Fibroblast of lung (primary cell): ENCODE measurements around the gene USP14. TPM values are rescaled to one million over a fixed set of nuclear protein-coding genes. Genes with fewer than 3 reads are reported as not detected.

Experiments
- DNase-seq, 2 donors: peaks; one replicate each; pipeline versions ENCODE4 v3.0.0 to v3.0.0-alpha.2; 2010; ENCODE audit warnings: low read depth in 2 of 2
- H2AFZ ChIP-seq: 2 replicates; pipeline ENCODE4 v1.5.1; 2012; ENCODE audit warnings: low read length, control low read depth, inconsistent platforms
- H3K27ac ChIP-seq: 2 replicates; pipeline ENCODE4 v1.5.1; 2011; ENCODE audit warnings: low read length, control low read depth; ENCODE audit not compliant: insufficient read depth
- H3K27me3 ChIP-seq: 2 replicates; pipeline ENCODE4 v1.5.1; 2011; ENCODE audit warnings: mild to moderate bottlenecking, low read length; ENCODE audit not compliant: control insufficient read depth, insufficient read depth
- H3K36me3 ChIP-seq: 2 replicates; pipeline ENCODE4 v1.5.1; 2011; ENCODE audit warnings: low read length; ENCODE audit not compliant: control insufficient read depth, insufficient read depth
- H3K4me1 ChIP-seq: 2 replicates; pipeline ENCODE4 v1.5.1; 2011; ENCODE audit warnings: low read length; ENCODE audit not compliant: control insufficient read depth, insufficient read depth; ENCODE audit errors: extremely low read depth
- H3K4me2 ChIP-seq: 2 replicates; pipeline ENCODE4 v1.5.1; 2011; ENCODE audit warnings: low read length, control low read depth; ENCODE audit not compliant: insufficient read depth; ENCODE audit errors: extremely low read depth
- H3K4me3 ChIP-seq, 4 experiments: fragments of 200-600 bp in 1 of 4; sonication (generic) in 1 of 4; replicated peaks in 1 of 4; 2 replicates each; pipeline ENCODE4 v1.5.1; 2011 to 2016; ENCODE audit warnings: low read length in 4 of 4, low read depth in 3 of 4, mild to moderate bottlenecking in 3 of 4, control low read depth in 2 of 4, inconsistent platforms in 1 of 4, mixed read lengths in 1 of 4; ENCODE audit not compliant: insufficient read depth in 1 of 4; ENCODE audit errors: control extremely low read depth in 1 of 4
- H3K79me2 ChIP-seq: 2 replicates; pipeline ENCODE4 v1.5.1; 2012; ENCODE audit warnings: mild to moderate bottlenecking, low read length, inconsistent platforms; ENCODE audit not compliant: control insufficient read depth, insufficient read depth
- H3K9ac ChIP-seq: 2 replicates; pipeline ENCODE4 v1.5.1; 2011; ENCODE audit warnings: mild to moderate bottlenecking, low read length, control low read depth; ENCODE audit not compliant: insufficient read depth
- H3K9me3 ChIP-seq: 2 replicates; pipeline ENCODE4 v1.5.1; 2012; ENCODE audit warnings: low read depth, low read length; ENCODE audit not compliant: control insufficient read depth, insufficient read depth
- H4K20me1 ChIP-seq: 2 replicates; pipeline ENCODE4 v1.5.1; 2011; ENCODE audit warnings: low read length; ENCODE audit not compliant: control insufficient read depth, insufficient read depth; ENCODE audit errors: extremely low read depth
- CTCF ChIP-seq, 2 donors: IDR thresholded peaks in 1 of 2; conservative IDR thresholded peaks in 1 of 2; 1 replicate in 1 of 2; 2 replicates in 1 of 2; pipeline ENCODE4 v1.5.1; 2011 to 2012; ENCODE audit warnings: low read length in 2 of 2, control low read depth in 1 of 2, inconsistent platforms in 1 of 2, low read depth in 1 of 2, mild to moderate bottlenecking in 1 of 2
- EZH2 ChIP-seq: IDR thresholded peaks from 2 replicates; pipeline ENCODE4 v1.5.1; 2012; ENCODE audit warnings: low read length, control low read depth, mild to moderate bottlenecking; ENCODE audit errors: missing control alignments
- polyA plus RNA-seq, 2 donors: library from polyadenylated mRNA; depleted of rRNA in 1 of 2; stranded (reverse) in 1 of 2; unstranded in 1 of 2; fragments of >200 nt; gene quantifications; 2 replicates each; pipeline ENCODE4 v1.2.1, GENCODE V29; 2011 to 2012; ENCODE audit warnings: missing spikeins in 1 of 2
- total RNA-seq: library from RNA; depleted of rRNA; stranded (reverse); fragments of >200 nt; gene quantifications from 2 replicates; pipeline ENCODE4 v1.2.1, GENCODE V29; 2014

Gene USP14
- total and polyA plus RNA-seq, 2 donors (not counting 1 experiment from before 2014, with no cell fraction given), result 21.5 to 39.5 TPM

GRCh38 chr18:199768-200167 is 41.4 kb downstream of the USP14 start:
- H3K4me1 ChIP-seq, result no peaks in the 10 kb centered on the region
- no peak for DNase-seq
- no peaks in the 10 kb centered on the region for H3K79me2 ChIP-seq
- no peak overlapping the region for H2AFZ ChIP-seq
- H4K20me1 ChIP-seq, result no peaks in the 10 kb centered on the region
- TF ChIP-seq CTCF (conservative IDR thresholded peaks at IDR 0.05 in 1 of 2, IDR thresholded peaks at IDR 0.05 in 1 of 2; ENCODE audit: low read depth in 1 of 2, low read length in 2 of 2) (no peak), EZH2 (no peak)
- no peak overlapping the region for H3K9ac ChIP-seq
- no peak overlapping the region for H3K4me2 ChIP-seq
- no peak overlapping the region for H3K4me3 ChIP-seq
- H3K27me3 ChIP-seq, result no peaks in the 10 kb centered on the region
- H3K27ac ChIP-seq, result no peak overlapping the region
- no peaks in the 10 kb centered on the region for H3K9me3 ChIP-seq
- peaks cover 3% of the 10 kb centered on the region for H3K36me3 ChIP-seq

GRCh38 chr18:210075-210474 is 51.7 kb downstream of the USP14 start:
- H3K36me3 ChIP-seq, result peaks cover 8% of the 10 kb centered on the region
- no peak overlapping the region for H3K27ac ChIP-seq
- H3K4me1 ChIP-seq, result no peaks in the 10 kb centered on the region
- H3K9ac ChIP-seq, result no peak overlapping the region
- TF ChIP-seq EZH2 (no peak), CTCF (conservative IDR thresholded peaks at IDR 0.05 in 1 of 2, IDR thresholded peaks at IDR 0.05 in 1 of 2; ENCODE audit: low read depth in 1 of 2, low read length in 2 of 2) (no peak)
- H3K79me2 ChIP-seq, result no peaks in the 10 kb centered on the region
- no peaks in the 10 kb centered on the region for H3K9me3 ChIP-seq
- H3K27me3 ChIP-seq, result no peaks in the 10 kb centered on the region
- H3K4me3 ChIP-seq, result no peak overlapping the region
- no peaks in the 10 kb centered on the region for H4K20me1 ChIP-seq
- no peak for DNase-seq
- H3K4me2 ChIP-seq, result no peak overlapping the region
- no peak overlapping the region for H2AFZ ChIP-seq

- peaks cover 5% of the 10 kb centered on the region for H3K36me3 ChIP-seq
Observed at GRCh38 chr18:210733-211132, 52.4 kb downstream of the USP14 start.

More at GRCh38 chr18:210733-211132, 52.4 kb downstream of the USP14 start:
- Histone ChIP-seq H3K4me2 (no peak overlapping the region), H3K27me3 (no peaks in the 10 kb centered on the region), H3K9ac (no peak overlapping the region), H3K9me3 (no peaks in the 10 kb centered on the region), H3K79me2 (no peaks in the 10 kb centered on the region), H4K20me1 (no peaks in the 10 kb centered on the region), H3K4me3 (no peak overlapping the region), H2AFZ (no peak overlapping the region), H3K27ac (no peak overlapping the region), H3K4me1 (no peaks in the 10 kb centered on the region)
- no peak for DNase-seq
- TF ChIP-seq CTCF (conservative IDR thresholded peaks at IDR 0.05 in 1 of 2, IDR thresholded peaks at IDR 0.05 in 1 of 2; ENCODE audit: low read depth in 1 of 2, low read length in 2 of 2) (no peak), EZH2 (no peak)
